ENCODE measurements around the gene PRKAR2A.

- no peak for TF ChIP-seq CTCF (IDR thresholded peaks at IDR 0.05; ENCODE audit: extremely low read depth in 1 of 2, insufficient read depth in 1 of 2, low read depth in 1 of 2, low read length in 2 of 2)
- TF ChIP-seq POLR2A (IDR thresholded peaks at IDR 0.05; ENCODE audit: low read depth, low read length): no peak
- no peak for TF ChIP-seq EZH2 (IDR thresholded peaks at IDR 0.05; ENCODE audit: borderline replicate concordance, low read depth, low read length, severe bottlenecking)
- TF ChIP-seq POLR2AphosphoS5 (IDR thresholded peaks at IDR 0.05; ENCODE audit: insufficient read depth, low read depth, low read length): no peak
- no peak for TF ChIP-seq FOS (IDR thresholded peaks at IDR 0.05; ENCODE audit: borderline replicate concordance, insufficient read depth, low read length)
- TF ChIP-seq MYC (IDR thresholded peaks at IDR 0.05; ENCODE audit: low read depth, low read length): no peak
These were observed 120.2 kb downstream of the PRKAR2A start for GRCh38 chr3:48727511-48727910.

All from endothelial cell of umbilical vein (primary cell).